ENCODE measurements around the gene ARHGAP32.

The ARHGAP32 gene

GRCh38 chr11:129222158-129222557 is 30.0 kb upstream of the ARHGAP32 start:
- no peak for DNase-seq (ENCODE audit: low spot score)
- no peak for TF ChIP-seq CTCF (conservative IDR thresholded peaks at IDR 0.05; ENCODE audit: low read depth)
- H3K27ac ChIP-seq: no peak overlapping the region
- CTCF ChIA-PET: interaction anchor here (0.6 to 0.8 kb wide), 2 partner anchors 316 to 701 kb away, joined by 3 read pairs; no protein-coding TSS in a partner anchor
- POLR2A ChIA-PET (ENCODE audit: low non-redundant PET): no interaction called here

- TF ChIP-seq CTCF (conservative IDR thresholded peaks at IDR 0.05; ENCODE audit: low read depth): no peak
- DNase-seq (ENCODE audit: low spot score): no peak
- ChIA-PET POLR2A (ENCODE audit: low non-redundant PET) (no interaction called here), CTCF (no interaction called here)
- no peak overlapping the region for H3K27ac ChIP-seq
Observed at GRCh38 chr11:129215506-129216245, 23.6 kb upstream of the ARHGAP32 start.

GRCh38 chr11:129214710-129215295 is 22.7 kb upstream of the ARHGAP32 start:
- ChIA-PET POLR2A (ENCODE audit: low non-redundant PET) (no interaction called here), CTCF (no interaction called here)
- DNase-seq (ENCODE audit: low spot score): no peak
- H3K27ac ChIP-seq: no peak overlapping the region
- no peak for TF ChIP-seq CTCF (conservative IDR thresholded peaks at IDR 0.05; ENCODE audit: low read depth)

GRCh38 chr11:129213261-129213660 is 21.1 kb upstream of the ARHGAP32 start:
- CTCF ChIA-PET: no interaction called here
- no peak overlapping the region for H3K27ac ChIP-seq
- POLR2A ChIA-PET (ENCODE audit: low non-redundant PET): no interaction called here
- no peak for DNase-seq (ENCODE audit: low spot score)
- no peak for TF ChIP-seq CTCF (conservative IDR thresholded peaks at IDR 0.05; ENCODE audit: low read depth)

- ChIA-PET CTCF (no interaction called here), POLR2A (ENCODE audit: low non-redundant PET) (no interaction called here)
- DNase-seq (ENCODE audit: low spot score): no peak
- TF ChIP-seq CTCF (conservative IDR thresholded peaks at IDR 0.05; ENCODE audit: low read depth): no peak
- H3K27ac ChIP-seq: no peak overlapping the region
Observed at GRCh38 chr11:129211397-129211796, 19.3 kb upstream of the ARHGAP32 start.

GRCh38 chr11:129210831-129211181 is 18.7 kb upstream of the ARHGAP32 start:
- no peak for TF ChIP-seq CTCF (conservative IDR thresholded peaks at IDR 0.05; ENCODE audit: low read depth)
- ChIA-PET POLR2A (ENCODE audit: low non-redundant PET) (no interaction called here), CTCF (no interaction called here)
- H3K27ac ChIP-seq: no peak overlapping the region
- no peak for DNase-seq (ENCODE audit: low spot score)
